Prostate gland (tissue), 2 donors: ENCODE results near the gene BDNF. TPM values are rescaled to one million over a fixed set of nuclear protein-coding genes. Genes with fewer than 3 reads are reported as not detected.
"Not testable (repeated sequence)": the region's sequence is repeated elsewhere in the genome, so short reads cannot be mapped to it uniquely, and the experiment has no call there.

ENCODE experiments used
- DNase-seq: peaks from one replicate; pipeline ENCODE4 v3.0.0-alpha.2; 2019; ENCODE audit warnings: low spot score
- H3K27ac ChIP-seq, 2 donors: fragments of 200-600 bp; sonication (generic); 2 replicates each; pipeline ENCODE4 v1.5.1; 2017 to 2019
- H3K27me3 ChIP-seq: fragments of 200-600 bp; sonication (generic); replicated peaks from 2 replicates; pipeline ENCODE4 v1.5.1; 2019; ENCODE audit not compliant: insufficient read depth
- H3K36me3 ChIP-seq, 2 donors: fragments of 200-600 bp; sonication (generic); 1 replicate in 1 of 2; 2 replicates in 1 of 2; pipeline versions ENCODE4 v1.5.1 to v1.8.1; 2017 to 2019
- H3K4me1 ChIP-seq: fragments of 200-600 bp; sonication (generic); replicated peaks from 2 replicates; pipeline ENCODE4 v1.5.1; 2019
- H3K4me3 ChIP-seq, 2 donors: fragments of 200-600 bp; sonication (generic); 2 replicates each; pipeline ENCODE4 v1.5.1; 2017 to 2019
- H3K9me3 ChIP-seq: fragments of 200-600 bp; sonication (generic); 2 replicates; pipeline ENCODE4 v1.5.1; 2017
- POLR2A ChIP-seq: fragments of 450-650 bp; IDR thresholded peaks from one replicate; pipeline ENCODE4 v1.6.1; 2016; ENCODE audit warnings: antibody characterized with exemption, mild to moderate bottlenecking
- POLR2AphosphoS5 ChIP-seq: sonication (generic); formaldehyde crosslinking; IDR thresholded peaks from one replicate; pipeline ENCODE4 v1.6.1; 2017; ENCODE audit warnings: antibody characterized with exemption
- WGBS: methylation state at CpG from one replicate; pipeline ENCODE4 v1.1.5; 2018; 5-methylcytosine and 5-hydroxymethylcytosine counted together
- intact Hi-C: fragments of 100-400 bp; cut with DNase I; formaldehyde crosslinking; loops from one replicate; pipeline ENCODE4 v1.14.2; 2022
- total RNA-seq, 2 donors: library from RNA; depleted of rRNA; stranded (reverse); fragments of >200 nt; gene quantifications; one replicate each; pipeline ENCODE4 v1.1.0, GENCODE V29; 2016
- TF ChIP-seq, protein P1 (sequence below), 4 experiments: fragments of 200-600 bp in 2 of 4; fragments of 450-650 bp in 2 of 4; sonication (generic) in 2 of 4; IDR thresholded peaks; 1 replicate in 3 of 4; 2 replicates in 1 of 4; pipeline ENCODE4 v1.5.1; 2016 to 2019; ENCODE audit warnings: antibody characterized with exemption in 4 of 4, mild to moderate bottlenecking in 2 of 4, moderate library complexity in 2 of 4

Gene BDNF
- total RNA-seq: 1 to 10 TPM in 1 of 2 donors, under 1 TPM in 1; 0.87 to 2.5 TPM

DNA sequence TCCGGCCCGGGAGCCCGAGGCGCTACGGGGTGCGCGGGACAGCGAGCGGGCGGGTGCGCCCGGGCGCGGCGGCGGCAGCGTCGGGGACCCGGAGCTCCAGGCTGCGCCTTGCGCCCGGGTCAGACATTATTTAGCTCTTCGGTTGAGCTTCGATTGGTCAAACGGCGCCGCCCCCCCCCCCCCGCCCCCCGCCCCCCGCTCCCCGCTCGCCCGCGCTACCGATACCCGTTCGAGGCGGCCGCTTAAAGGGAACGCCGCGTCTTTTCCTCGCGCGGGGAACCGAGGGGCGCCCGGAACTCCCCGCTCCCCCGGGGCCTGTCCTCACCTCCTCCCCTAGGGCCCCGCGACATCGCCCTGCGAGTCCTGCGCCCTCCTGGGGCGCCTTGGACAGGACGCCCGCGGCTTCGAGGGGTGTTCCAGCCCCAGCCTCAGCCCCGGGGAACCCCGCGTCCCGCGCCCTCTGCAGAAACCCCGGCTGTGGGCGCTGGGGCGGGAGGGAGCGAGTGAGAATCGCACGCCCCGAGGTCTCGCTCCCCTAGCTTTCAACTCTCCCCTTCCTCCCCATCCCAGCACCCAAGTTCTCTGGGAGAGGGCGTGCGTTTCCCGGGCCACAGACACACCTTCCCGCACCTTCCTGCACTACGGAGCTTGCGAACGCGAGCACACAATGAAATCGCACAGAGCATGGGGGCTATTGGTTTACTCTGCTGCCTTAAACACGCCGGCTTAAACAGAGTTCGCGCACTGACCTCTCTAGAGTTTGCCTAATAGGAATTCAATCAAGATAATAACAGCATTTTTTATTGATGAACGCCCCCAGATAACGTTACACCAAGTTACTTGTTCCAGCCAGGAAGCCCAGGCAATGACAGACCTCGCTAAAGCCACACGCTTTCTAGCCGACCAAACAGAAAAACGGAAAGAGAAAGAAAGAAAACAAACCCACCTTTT lies at the start of gene BDNF:
BDNF (minus strand) TSS at position 105 of the 951 bp plus-strand sequence. CDS start 41,891 bp downstream, outside the sequence.
- Histone ChIP-seq H3K27ac (no peak within 1 kb of the TSS), H3K27me3 (peaks cover 5% of the 10 kb centered on the region), H3K4me3 (peak within 1 kb of the TSS; percentile 37 to 41), H3K36me3 (no peaks in the 10 kb centered on the region), H3K9me3 (no peaks in the 10 kb centered on the region), H3K4me1 (peaks cover 7% of the 10 kb centered on the region)
- intact Hi-C loops: loop anchor here (5.0 to 10.0 kb wide), 2 partner anchors 994 to 1457 kb away; no protein-coding TSS in a partner anchor
- 1% methylated on average over 69 of the region's 92 CpGs for WGBS
- TF ChIP-seq POLR2A: no peak
- TF ChIP-seq POLR2AphosphoS5: no peak
- TF ChIP-seq, protein P1, sequence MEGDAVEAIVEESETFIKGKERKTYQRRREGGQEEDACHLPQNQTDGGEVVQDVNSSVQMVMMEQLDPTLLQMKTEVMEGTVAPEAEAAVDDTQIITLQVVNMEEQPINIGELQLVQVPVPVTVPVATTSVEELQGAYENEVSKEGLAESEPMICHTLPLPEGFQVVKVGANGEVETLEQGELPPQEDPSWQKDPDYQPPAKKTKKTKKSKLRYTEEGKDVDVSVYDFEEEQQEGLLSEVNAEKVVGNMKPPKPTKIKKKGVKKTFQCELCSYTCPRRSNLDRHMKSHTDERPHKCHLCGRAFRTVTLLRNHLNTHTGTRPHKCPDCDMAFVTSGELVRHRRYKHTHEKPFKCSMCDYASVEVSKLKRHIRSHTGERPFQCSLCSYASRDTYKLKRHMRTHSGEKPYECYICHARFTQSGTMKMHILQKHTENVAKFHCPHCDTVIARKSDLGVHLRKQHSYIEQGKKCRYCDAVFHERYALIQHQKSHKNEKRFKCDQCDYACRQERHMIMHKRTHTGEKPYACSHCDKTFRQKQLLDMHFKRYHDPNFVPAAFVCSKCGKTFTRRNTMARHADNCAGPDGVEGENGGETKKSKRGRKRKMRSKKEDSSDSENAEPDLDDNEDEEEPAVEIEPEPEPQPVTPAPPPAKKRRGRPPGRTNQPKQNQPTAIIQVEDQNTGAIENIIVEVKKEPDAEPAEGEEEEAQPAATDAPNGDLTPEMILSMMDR (IDR thresholded peaks at IDR 0.05): no peak
- DNase-seq: no peak

DNA sequence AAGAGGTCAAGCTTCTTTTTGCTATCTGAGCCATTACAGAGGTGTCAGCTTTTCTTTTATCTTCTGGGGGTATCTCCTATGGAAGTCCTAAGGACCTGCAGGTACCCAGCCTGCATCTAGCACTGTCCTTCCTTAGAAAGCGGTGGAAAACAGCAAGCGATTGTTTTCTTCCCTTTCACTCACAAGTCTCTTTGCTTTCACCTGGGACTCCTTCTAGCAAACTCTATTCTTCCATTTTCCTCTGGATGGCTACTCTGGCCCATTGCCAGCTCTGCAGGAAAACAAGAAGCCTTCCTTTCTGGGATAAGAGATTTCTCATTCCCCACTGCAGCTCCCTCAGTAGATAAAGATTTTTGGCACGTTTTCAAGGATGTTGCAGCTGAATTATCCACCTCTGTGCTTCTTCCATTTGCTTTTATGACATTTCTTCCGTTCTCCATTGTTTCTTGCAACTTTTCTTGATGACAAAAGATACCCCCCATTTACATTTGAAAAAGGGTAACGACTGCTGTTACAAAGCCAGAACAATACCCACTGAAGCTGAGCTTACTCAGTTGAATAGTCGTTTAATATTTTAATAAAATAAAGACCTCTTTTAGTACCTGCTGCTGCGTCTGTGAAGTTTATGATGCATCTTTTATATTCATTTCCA lies 40.2 kb upstream of the BDNF start:
- WGBS: 51% methylated on average over 7 of the region's 7 CpGs
- no peak for DNase-seq
- H3K27me3 ChIP-seq: no peaks in the 10 kb centered on the region
- H3K27ac ChIP-seq: no peak overlapping the region
- no peaks in the 10 kb centered on the region for H3K4me1 ChIP-seq
- no peak overlapping the region for H3K4me3 ChIP-seq
- H3K36me3 ChIP-seq: no peaks in the 10 kb centered on the region
- intact Hi-C loops: no loop called here
- H3K9me3 ChIP-seq: no peaks in the 10 kb centered on the region
- TF ChIP-seq, protein P1 (IDR thresholded peaks at IDR 0.05): no peak
- TF ChIP-seq POLR2AphosphoS5 (no peak), POLR2A (no peak)

DNA sequence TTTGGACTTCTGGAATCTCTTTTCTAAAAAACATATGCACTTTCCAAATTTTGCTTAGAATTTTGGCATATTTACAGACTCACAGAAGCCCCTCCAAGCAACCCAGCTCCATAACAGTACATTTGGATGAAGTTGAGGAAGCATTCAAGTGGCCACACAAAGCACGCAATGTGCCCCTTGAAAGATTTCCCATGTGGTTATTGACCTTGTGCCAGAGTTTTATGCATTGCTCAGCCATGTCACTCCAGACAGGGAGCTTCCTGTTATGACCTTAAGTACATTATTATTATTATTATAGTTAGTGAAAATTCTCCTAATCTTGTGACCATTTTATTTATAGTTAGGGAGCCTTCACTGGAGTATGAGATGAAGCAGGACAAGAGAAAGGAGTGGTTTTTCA lies 35.0 kb upstream of the BDNF start:
- no peak for DNase-seq
- H3K9me3 ChIP-seq: no peaks in the 10 kb centered on the region
- no peaks in the 10 kb centered on the region for H3K27me3 ChIP-seq
- no peak for TF ChIP-seq POLR2AphosphoS5
- TF ChIP-seq, protein P1 (IDR thresholded peaks at IDR 0.05): no peak
- no peak for TF ChIP-seq POLR2A
- intact Hi-C loops: no loop called here
- H3K36me3 ChIP-seq: no peaks in the 10 kb centered on the region
- H3K4me1 ChIP-seq: no peaks in the 10 kb centered on the region
- no peak overlapping the region for H3K4me3 ChIP-seq
- H3K27ac ChIP-seq: no peak overlapping the region
- 42% methylated on average over 1 of the region's 1 CpG for WGBS

DNA sequence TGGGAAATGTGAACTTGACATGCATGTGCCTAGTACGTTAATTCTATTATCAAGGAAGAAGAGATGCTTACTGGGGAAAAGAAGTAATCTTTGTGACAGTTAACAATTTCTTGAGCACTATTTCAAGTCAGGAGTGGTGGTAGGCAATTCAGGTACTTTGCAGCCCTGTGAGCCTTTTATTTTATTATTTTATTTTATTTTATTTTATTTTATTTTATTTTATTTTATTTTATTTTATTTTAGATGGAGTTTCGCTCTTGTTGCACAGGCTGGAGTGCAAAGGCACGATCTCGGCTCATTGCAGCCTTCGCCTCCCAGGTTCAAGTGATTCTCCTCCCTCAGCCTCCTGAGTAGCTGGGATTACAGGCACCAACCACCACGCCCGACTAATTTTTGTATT lies 31.5 kb upstream of the BDNF start:
- intact Hi-C loops, DNase-seq, H3K4me1 ChIP-seq: not testable (repeated sequence)

DNA sequence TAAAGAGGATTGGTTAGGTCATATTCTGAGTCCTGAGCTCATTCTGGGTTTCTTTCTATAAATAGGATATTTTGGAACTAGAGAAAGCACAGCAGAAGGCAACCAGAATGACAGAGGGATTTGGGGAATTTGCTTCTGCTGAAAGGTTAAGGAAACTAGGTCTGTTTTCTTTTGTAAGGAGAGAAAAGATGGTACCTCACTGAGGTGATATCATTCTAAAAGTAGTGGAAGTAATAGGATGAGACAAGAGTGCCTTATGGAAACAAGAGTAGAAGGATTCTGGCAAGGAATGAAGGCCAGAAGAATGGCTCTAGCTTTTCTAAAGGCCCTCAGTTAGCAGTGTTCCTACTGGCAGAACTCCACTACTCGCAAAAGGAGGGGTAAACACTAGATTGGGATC lies 26.7 kb upstream of the BDNF start:
- Histone ChIP-seq H3K27ac (no peak overlapping the region), H3K27me3 (peaks cover 7% of the 10 kb centered on the region), H3K9me3 (no peaks in the 10 kb centered on the region), H3K4me1 (no peaks in the 10 kb centered on the region), H3K4me3 (no peak overlapping the region), H3K36me3 (no peaks in the 10 kb centered on the region)
- no peak for DNase-seq
- intact Hi-C loops: no loop called here
- 21% methylated on average over 1 of the region's 1 CpG for WGBS
- no peak for TF ChIP-seq POLR2AphosphoS5
- TF ChIP-seq POLR2A: no peak
- TF ChIP-seq, protein P1 (IDR thresholded peaks at IDR 0.05): no peak

More for the DNA sequence above, 31.5 kb upstream of the BDNF start:
- not testable (repeated sequence) for H3K27me3 ChIP-seq, H3K36me3 ChIP-seq, H3K9me3 ChIP-seq, H3K4me3 ChIP-seq, H3K27ac ChIP-seq
- WGBS: 96% methylated on average over 7 of the region's 7 CpGs
